Loucy (cell line): ENCODE results near the gene DENND5B.

Source experiments
- H2AFZ ChIP-seq: fragments of 200-600 bp; sonication (generic); 2 replicates; pipeline ENCODE4 v1.6.0; 2016; ENCODE audit warnings: antibody characterized with exemption, mild to moderate bottlenecking, low read length, moderate library complexity
- H3F3A ChIP-seq: fragments of 200-600 bp; 2 replicates; pipeline ENCODE4 v1.6.0; 2016; ENCODE audit warnings: antibody characterized with exemption, low read depth, mild to moderate bottlenecking
- H3K27me3 ChIP-seq: fragments of 200-600 bp; sonication (generic); 2 replicates; pipeline ENCODE4 v1.6.1; 2014; ENCODE audit warnings: low read length, mild to moderate bottlenecking; ENCODE audit not compliant: insufficient read depth, poor library complexity, severe bottlenecking
- H3K36me3 ChIP-seq: fragments of 200-600 bp; sonication (generic); 2 replicates; pipeline ENCODE4 v1.6.1; 2016; ENCODE audit warnings: low read length; ENCODE audit not compliant: insufficient read depth
- H3K4me1 ChIP-seq: fragments of 200-600 bp; sonication (generic); 2 replicates; pipeline ENCODE4 v1.5.1; 2014; ENCODE audit warnings: low read length, mild to moderate bottlenecking; ENCODE audit not compliant: insufficient read depth, poor library complexity, severe bottlenecking
- H3K4me2 ChIP-seq: fragments of 200-600 bp; sonication (generic); 2 replicates; pipeline ENCODE4 v1.6.0; 2014; ENCODE audit warnings: antibody characterized with exemption, low read length, low read depth, mild to moderate bottlenecking; ENCODE audit not compliant: poor library complexity, severe bottlenecking
- H3K4me3 ChIP-seq: fragments of 200-600 bp; sonication (generic); 2 replicates; pipeline ENCODE4 v1.5.1; 2014; ENCODE audit warnings: low read length, mild to moderate bottlenecking, mixed read lengths; ENCODE audit not compliant: poor library complexity, severe bottlenecking
- H3K79me2 ChIP-seq: fragments of 200-600 bp; sonication (generic); 2 replicates; pipeline ENCODE4 v1.6.1; 2014; ENCODE audit warnings: low read length; ENCODE audit not compliant: insufficient read depth
- H3K9ac ChIP-seq: fragments of 200-600 bp; sonication (generic); 2 replicates; pipeline ENCODE4 v1.6.0; 2014; ENCODE audit warnings: mild to moderate bottlenecking, low read depth, low read length, moderate library complexity; ENCODE audit not compliant: poor library complexity, severe bottlenecking
- H3K9me2 ChIP-seq: fragments of 200-600 bp; sonication (generic); replicated peaks from 2 replicates; pipeline ENCODE4 v1.6.1; 2016; ENCODE audit warnings: low read depth, low read length, mixed read lengths
- H3K9me3 ChIP-seq: fragments of 200-600 bp; sonication (generic); 2 replicates; pipeline ENCODE4 v1.6.1; 2014; ENCODE audit warnings: mild to moderate bottlenecking, antibody characterized with exemption, low read length, low read depth; ENCODE audit not compliant: insufficient read depth
- H4K20me1 ChIP-seq: fragments of 200-600 bp; sonication (generic); 2 replicates; pipeline ENCODE4 v1.6.0; 2014; ENCODE audit warnings: antibody characterized with exemption, low read length, mild to moderate bottlenecking; ENCODE audit not compliant: insufficient read depth, poor library complexity, severe bottlenecking
- CTCF ChIP-seq: fragments of 200-600 bp; sonication (generic); conservative IDR thresholded peaks from 2 replicates; pipeline ENCODE4 v1.5.1; 2014; ENCODE audit warnings: mild to moderate bottlenecking, antibody characterized with exemption, low read length
- EZH2phosphoT487 ChIP-seq: fragments of 200-600 bp; IDR thresholded peaks from 2 replicates; pipeline ENCODE4 v1.6.1; 2018; ENCODE audit warnings: antibody characterized with exemption, mild to moderate bottlenecking, moderate library complexity, borderline replicate concordance

Gene DENND5B

GRCh38 chr12:31460024-31460423, 130.9 kb downstream of the DENND5B start:
- H2AFZ ChIP-seq: no peak overlapping the region
- no peaks in the 10 kb centered on the region for H3K4me1 ChIP-seq

DNA sequence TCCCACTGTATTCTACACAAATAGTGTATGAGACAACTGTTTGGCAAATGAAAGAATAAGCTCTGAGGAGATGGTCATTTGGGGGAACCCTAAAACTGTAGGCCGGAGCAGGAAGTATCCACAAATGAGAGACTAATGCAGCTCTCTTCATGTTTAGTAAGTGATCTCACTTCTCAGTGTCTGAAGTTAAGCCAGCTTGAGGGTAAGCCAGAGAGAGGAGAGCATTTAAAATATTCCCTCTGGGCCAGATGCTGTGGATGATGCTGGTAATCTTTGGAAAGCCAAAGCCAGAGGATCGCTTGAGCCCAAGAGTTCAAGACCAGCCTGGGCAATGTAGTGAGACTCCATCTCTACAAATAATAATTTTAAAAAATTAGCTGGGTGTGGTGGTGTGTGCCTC, 134.4 kb downstream of the DENND5B start:
- no peak overlapping the region for H3K9ac ChIP-seq
- no peak overlapping the region for H3K4me2 ChIP-seq
- H4K20me1 ChIP-seq: no peaks in the 10 kb centered on the region
- no peaks in the 10 kb centered on the region for H3K9me3 ChIP-seq
- no peaks in the 10 kb centered on the region for H3K79me2 ChIP-seq
- TF ChIP-seq EZH2phosphoT487: no peak
- no peak overlapping the region for H2AFZ ChIP-seq
- H3F3A ChIP-seq: no peaks in the 10 kb centered on the region
- no peaks in the 10 kb centered on the region for H3K27me3 ChIP-seq
- H3K4me3 ChIP-seq: no peak overlapping the region
- H3K36me3 ChIP-seq: no peaks in the 10 kb centered on the region
- H3K4me1 ChIP-seq: no peaks in the 10 kb centered on the region
- no peaks in the 10 kb centered on the region for H3K9me2 ChIP-seq

More at GRCh38 chr12:31460024-31460423, 130.9 kb downstream of the DENND5B start:
- Histone ChIP-seq H3K27me3 (no peaks in the 10 kb centered on the region), H3K4me3 (no peak overlapping the region), H4K20me1 (no peaks in the 10 kb centered on the region), H3F3A (no peaks in the 10 kb centered on the region), H3K4me2 (no peak overlapping the region), H3K9me2 (no peaks in the 10 kb centered on the region), H3K36me3 (no peaks in the 10 kb centered on the region), H3K79me2 (no peaks in the 10 kb centered on the region), H3K9me3 (no peaks in the 10 kb centered on the region), H3K9ac (no peak overlapping the region)
- no peak for TF ChIP-seq CTCF
- TF ChIP-seq EZH2phosphoT487: no peak

DNA sequence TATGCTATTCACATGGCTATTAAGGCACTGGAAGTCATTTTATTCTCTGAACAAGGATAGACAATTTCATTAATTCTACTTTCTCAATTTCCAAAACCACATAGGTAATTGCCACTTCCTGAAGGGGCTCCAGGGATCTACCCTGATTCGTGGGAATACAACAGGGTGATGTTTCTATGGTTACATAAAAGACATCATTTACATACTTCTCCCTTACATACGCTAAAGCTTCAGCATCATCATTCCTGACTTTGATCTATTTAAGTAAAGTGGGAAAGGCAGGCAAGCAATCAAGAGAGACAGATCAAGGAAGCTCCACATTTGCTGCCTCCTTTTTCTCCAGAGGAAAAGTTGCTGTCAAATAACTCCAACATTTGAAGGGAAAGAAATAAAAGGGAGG, 146.2 kb downstream of the DENND5B start:
- H3K9ac ChIP-seq: no peak overlapping the region
- H3K27me3 ChIP-seq: no peaks in the 10 kb centered on the region
- no peaks in the 10 kb centered on the region for H3K9me2 ChIP-seq
- no peak overlapping the region for H3K4me2 ChIP-seq
- H3K79me2 ChIP-seq: no peaks in the 10 kb centered on the region
- no peak overlapping the region for H3K4me3 ChIP-seq
- H4K20me1 ChIP-seq: no peaks in the 10 kb centered on the region
- no peaks in the 10 kb centered on the region for H3K4me1 ChIP-seq
- no peaks in the 10 kb centered on the region for H3K9me3 ChIP-seq
- TF ChIP-seq CTCF: no peak
- no peak for TF ChIP-seq EZH2phosphoT487
- no peaks in the 10 kb centered on the region for H3K36me3 ChIP-seq
- H3F3A ChIP-seq: no peaks in the 10 kb centered on the region
- H2AFZ ChIP-seq: no peak overlapping the region

GRCh38 chr12:31440586-31440985, 150.3 kb downstream of the DENND5B start:
- Histone ChIP-seq H3K9me3 (no peaks in the 10 kb centered on the region), H4K20me1 (no peaks in the 10 kb centered on the region), H3F3A (no peaks in the 10 kb centered on the region), H3K4me1 (no peaks in the 10 kb centered on the region), H3K79me2 (no peaks in the 10 kb centered on the region), H3K27me3 (no peaks in the 10 kb centered on the region), H3K4me2 (no peak overlapping the region), H3K36me3 (no peaks in the 10 kb centered on the region), H3K9ac (no peak overlapping the region), H2AFZ (no peak overlapping the region), H3K4me3 (no peak overlapping the region), H3K9me2 (no peaks in the 10 kb centered on the region)
- TF ChIP-seq EZH2phosphoT487: no peak
